ENCODE measurements around the gene INTS11.
A peak's percentile ranks its signal among the peaks of the same experiment; 100 is the strongest.
"Not testable (repeated sequence)": the region's sequence is repeated elsewhere in the genome, so short reads cannot be mapped to it uniquely, and the experiment has no call there.

Gene INTS11

DNA sequence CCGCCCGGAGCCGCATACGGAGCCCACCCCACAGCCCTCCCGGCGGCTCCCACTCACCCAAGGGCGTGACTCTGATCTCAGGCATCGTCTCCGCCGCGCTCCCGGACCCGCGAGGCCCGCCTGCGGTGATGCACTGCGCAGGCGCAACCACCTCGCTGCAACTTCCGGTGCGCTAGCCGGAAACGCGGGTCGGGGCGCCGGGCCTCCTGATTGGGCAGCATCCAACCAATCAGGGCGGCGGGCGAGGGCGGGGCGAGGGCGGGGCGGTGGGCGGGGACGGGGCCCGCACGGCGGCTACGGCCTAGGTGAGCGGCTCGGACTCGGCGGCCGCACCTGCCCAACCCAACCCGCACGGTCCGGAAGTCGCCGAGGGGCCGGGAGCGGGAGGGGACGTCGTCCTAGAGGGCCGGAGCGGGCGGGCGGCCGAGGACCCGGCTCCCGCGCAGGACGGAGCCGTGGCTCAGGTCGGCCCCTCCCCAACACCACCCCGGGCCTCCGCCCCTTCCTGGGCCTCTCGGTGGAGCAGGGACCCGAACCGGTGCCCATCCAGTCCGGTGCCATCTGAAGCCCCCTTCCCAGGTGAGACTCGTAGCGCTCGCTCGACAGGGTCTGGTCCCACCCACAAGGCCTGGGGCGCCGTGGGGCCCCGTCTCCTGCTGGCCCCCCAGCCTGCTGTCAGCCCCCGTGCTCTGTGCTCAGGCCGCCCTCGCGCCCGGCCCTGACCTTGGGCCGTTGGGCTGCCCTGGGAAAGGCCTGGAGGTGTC is at the start of gene INTS11, which contains the start of gene CPTP:
TSS of gene INTS11 (minus strand) at position 137 of the 764 bp plus-strand sequence. CDS start at position 85, 52 bp downstream.
TSS of gene CPTP (plus strand) at position 279 of the 764 bp plus-strand sequence. CDS start 2,109 bp downstream, outside the sequence.
- peak within 1 kb of the TSS; percentile 97 for H3K27ac ChIP-seq
- TF ChIP-seq, protein P1, sequence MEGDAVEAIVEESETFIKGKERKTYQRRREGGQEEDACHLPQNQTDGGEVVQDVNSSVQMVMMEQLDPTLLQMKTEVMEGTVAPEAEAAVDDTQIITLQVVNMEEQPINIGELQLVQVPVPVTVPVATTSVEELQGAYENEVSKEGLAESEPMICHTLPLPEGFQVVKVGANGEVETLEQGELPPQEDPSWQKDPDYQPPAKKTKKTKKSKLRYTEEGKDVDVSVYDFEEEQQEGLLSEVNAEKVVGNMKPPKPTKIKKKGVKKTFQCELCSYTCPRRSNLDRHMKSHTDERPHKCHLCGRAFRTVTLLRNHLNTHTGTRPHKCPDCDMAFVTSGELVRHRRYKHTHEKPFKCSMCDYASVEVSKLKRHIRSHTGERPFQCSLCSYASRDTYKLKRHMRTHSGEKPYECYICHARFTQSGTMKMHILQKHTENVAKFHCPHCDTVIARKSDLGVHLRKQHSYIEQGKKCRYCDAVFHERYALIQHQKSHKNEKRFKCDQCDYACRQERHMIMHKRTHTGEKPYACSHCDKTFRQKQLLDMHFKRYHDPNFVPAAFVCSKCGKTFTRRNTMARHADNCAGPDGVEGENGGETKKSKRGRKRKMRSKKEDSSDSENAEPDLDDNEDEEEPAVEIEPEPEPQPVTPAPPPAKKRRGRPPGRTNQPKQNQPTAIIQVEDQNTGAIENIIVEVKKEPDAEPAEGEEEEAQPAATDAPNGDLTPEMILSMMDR (conservative IDR thresholded peaks at IDR 0.05), result no peak
- peak; percentile 75; the same call in 1 of the 2 replicates for TF ChIP-seq ZFX (IDR thresholded peaks at IDR 0.05)

DNA sequence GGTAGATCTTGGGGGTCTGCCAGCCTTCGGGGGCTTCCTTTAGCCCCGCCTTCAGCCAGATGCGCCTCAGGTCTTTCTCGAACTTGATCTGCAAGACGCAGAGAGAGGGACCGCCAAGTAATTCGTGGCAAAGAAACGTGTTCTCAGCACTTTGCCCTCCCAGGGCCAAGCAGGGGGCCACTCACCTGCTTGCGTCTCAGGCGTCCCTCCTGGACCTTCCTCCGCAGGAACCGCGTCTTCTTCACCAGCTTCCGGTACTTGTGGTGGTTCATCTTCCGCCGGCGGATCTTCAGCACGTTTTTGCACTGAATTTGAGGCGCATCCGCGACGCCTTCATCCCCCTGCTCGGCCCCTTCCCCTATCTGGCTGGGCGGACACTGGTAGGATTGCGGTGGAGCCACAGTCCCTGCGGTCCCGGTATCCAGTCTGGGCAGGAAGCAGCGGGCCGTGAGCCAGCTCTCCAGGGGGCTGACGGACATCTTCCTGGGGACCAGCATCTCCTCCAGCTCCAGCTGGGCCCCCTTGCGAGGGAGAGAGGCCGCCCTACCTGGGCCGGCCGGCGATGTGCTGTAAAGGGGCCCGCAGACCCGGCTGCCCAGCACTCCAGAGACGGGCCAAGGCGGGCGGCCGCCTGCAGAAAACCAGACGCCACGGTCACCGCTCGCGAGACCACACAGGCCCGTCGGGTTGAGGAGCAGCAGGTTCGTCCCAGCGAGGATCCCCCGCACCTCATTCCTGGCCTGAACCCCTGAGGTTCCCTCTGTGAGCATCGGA is 49.5 kb upstream of the INTS11 start:
- no peak for TF ChIP-seq ZFX (IDR thresholded peaks at IDR 0.05)
- TF ChIP-seq, protein P1 (conservative IDR thresholded peaks at IDR 0.05), result no peak
- H3K27ac ChIP-seq, result peak overlapping the region; percentile 96

DNA sequence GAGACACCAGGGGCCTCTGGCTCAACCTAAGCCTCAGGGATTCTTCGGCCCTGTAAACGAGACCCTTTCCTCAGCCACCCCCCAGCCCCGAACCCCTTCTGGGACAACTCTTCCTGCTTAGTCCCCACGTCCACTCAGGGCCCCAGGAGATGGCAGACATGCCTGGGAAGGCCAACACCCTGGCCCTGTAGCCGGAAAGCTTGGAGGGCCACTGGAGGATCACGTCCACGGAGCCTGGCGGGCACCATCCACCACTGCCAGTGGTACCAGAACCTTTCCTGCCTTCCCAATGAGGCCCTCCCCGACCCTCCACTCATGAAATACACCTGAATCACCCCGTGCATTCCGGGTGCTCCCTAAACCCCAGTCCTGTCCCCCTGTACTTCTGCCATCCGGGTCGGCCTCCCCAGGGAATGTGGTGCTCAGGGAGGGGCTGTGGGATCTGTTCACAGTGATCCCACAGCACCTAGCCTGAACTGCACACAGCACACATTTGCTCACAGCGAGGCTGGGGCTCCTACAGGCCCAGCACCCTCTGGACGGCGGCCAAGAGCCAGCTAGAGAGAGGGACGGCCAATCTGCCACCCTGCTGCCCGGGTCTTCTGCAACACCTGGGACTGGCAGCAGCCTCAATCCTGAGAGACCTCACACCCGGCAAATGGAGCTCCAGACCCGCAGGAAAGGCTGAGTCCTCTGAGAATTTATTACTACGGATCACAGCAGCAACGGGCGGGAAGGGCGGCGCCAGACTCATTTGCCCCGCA is 48.8 kb upstream of the INTS11 start:
- peak overlapping the region; percentile 96; the same call in 1 of the 2 replicates for H3K27ac ChIP-seq
- TF ChIP-seq, protein P1 (conservative IDR thresholded peaks at IDR 0.05), result no peak

DNA sequence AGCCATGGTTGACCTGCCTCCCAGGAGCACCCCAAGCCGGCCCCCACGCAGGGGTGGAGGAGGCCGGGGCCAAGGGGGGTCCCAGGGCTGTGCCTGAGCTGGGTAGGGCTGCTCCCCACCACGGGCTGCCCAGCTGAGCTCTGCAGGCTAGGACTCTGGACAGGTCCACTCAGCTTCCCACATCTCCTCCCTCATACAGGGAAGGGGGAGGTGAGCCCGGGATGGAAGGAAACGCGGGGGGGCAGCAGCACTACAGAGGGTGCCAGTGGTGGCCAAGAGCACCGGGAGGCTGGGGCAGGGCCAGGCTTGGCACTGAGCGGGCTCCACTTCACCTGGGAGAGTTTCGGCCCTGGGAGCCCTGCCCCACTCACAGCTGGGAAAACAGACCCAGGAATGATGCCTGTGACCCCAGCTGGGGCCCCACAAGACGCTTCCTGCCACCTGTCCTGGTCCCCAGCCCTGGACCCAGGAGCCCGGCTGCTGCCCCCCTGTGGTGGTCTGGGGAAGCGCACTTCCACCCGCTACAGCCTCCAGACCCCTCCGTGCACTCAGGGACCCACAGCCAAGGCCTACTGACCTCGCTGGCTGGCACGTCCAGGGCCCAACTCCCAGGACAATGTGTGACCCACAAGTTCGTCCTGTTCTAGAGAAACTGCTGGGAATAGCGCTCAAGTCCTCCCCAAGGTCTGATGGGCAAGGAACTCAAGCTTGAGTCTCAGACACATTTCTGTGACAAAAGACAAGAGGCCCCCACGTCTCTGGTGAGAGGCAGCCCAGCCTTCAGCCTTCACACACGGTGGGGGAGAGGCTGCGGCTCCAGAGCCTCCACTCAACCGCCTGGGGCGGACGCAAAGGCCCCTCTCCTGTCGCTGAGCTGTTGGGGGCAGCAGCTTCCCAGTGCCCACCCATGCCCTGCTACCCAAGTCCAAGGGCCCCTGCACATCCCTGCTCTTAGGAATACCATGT is 47.6 kb upstream of the INTS11 start:
- H3K27ac ChIP-seq, result no peak overlapping the region
- TF ChIP-seq, protein P1 (conservative IDR thresholded peaks at IDR 0.05), result peak; percentile 96
- TF ChIP-seq ZFX (IDR thresholded peaks at IDR 0.05), result no peak

DNA sequence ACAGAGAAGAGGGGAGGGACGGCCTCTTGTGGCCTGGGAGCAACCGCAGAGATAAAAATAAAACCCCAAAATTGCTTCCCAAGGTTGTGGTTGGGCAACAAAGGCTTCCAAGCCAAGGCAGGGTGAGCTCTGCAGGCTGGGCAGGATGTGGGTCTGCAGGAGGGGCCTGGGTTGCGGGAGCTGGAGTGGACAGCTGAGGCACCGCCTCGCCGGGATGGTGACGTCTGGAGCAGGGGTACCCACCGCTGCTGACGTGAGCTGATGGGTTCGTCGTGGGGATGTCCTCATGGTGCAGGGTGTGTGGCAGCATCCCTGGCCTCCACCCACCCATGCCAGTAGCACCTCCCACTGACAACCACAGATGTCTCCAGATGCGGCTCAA is 46.9 kb upstream of the INTS11 start:
- TF ChIP-seq ZFX (IDR thresholded peaks at IDR 0.05), result no peak
- TF ChIP-seq, protein P1 (conservative IDR thresholded peaks at IDR 0.05), result no peak
- no peak overlapping the region for H3K27ac ChIP-seq

DNA sequence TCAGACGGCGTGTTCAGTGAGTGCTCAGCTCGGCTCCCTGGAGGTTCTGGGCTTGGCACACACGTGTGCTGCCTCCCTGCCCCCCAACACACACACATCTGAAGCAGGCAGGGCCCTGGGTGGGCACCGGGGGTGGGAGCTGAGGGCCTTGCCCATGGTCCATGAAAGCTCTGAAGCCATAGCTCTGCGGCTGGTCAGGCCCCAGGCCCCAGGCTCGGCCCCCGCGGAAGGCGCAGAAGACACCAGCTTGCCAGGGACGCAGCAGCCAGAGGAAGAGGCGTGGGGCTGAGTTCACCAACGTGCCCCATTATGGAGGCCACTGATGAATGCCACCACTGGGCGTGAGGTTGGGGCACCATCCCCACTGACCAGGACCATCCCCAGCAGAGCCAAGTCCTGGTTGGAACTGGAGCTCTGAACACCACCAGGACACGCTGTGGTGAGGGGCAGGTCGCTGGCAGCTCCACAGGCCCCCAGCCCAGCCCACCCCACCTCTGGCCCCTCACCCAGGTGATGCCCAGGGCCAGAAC is 46.4 kb upstream of the INTS11 start:
- TF ChIP-seq, protein P1 (conservative IDR thresholded peaks at IDR 0.05), result no peak
- TF ChIP-seq ZFX (IDR thresholded peaks at IDR 0.05), result no peak
- no peak overlapping the region for H3K27ac ChIP-seq

DNA sequence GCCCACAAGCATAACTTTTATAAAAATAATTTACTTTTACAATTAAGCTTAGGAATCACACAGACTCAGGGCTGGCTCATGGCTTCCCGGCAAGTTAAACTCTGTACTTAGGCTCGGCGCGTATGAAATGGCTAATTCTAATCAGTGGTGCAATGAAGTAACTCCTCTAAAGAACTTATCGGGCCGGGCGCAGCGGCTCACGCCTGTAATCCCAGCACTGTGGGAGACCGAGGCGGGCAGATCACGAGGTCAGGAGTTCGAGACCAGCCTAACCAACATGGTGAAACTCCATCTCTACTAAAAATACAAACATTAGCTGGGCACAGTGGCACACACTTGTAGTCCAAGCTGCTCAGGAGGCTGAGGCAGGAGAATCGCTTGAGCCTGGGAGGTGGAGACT is 45.6 kb upstream of the INTS11 start:
- not testable (repeated sequence) for H3K27ac ChIP-seq
